Tibial nerve (tissue), 4 donors: ENCODE measurements around the gene TRAPPC2L. TPM values are rescaled to one million over a fixed set of nuclear protein-coding genes. Genes with fewer than 3 reads are reported as not detected.

ENCODE experiments used
- DNase-seq, 2 donors: peaks; one replicate each; pipeline ENCODE4 v3.0.0-alpha.2; 2019; ENCODE audit warnings: low spot score in 2 of 2
- H3K27ac ChIP-seq, 4 donors: fragments of 200-600 bp; sonication (generic) in 3 of 4; one replicate each; pipeline ENCODE4 v1.5.1; 2017 to 2019; ENCODE audit warnings: mild to moderate bottlenecking in 1 of 4
- H3K27me3 ChIP-seq, 2 donors: fragments of 200-600 bp; sonication (generic) in 1 of 2; one replicate each; pipeline versions ENCODE4 v1.5.1 to v1.6.0; 2017 to 2019
- H3K36me3 ChIP-seq, 3 donors: fragments of 200-600 bp; sonication (generic); one replicate each; pipeline ENCODE4 v1.5.1; 2018 to 2019
- H3K4me1 ChIP-seq, 4 donors: fragments of 200-600 bp; sonication (generic) in 3 of 4; one replicate each; pipeline ENCODE4 v1.5.1; 2017 to 2019
- H3K4me3 ChIP-seq, 4 donors: fragments of 200-600 bp; sonication (generic) in 3 of 4; one replicate each; pipeline ENCODE4 v1.5.1; 2017 to 2019; ENCODE audit warnings: mild to moderate bottlenecking in 1 of 4, moderate library complexity in 1 of 4
- H3K9me3 ChIP-seq, 4 donors: fragments of 200-600 bp; sonication (generic) in 3 of 4; one replicate each; pipeline ENCODE4 v1.5.1; 2017 to 2019
- CTCF ChIP-seq, 5 experiments: fragments of 200-600 bp in 3 of 5; fragments of 450-650 bp in 2 of 5; sonication (generic) in 3 of 5; IDR thresholded peaks; one replicate each; pipeline ENCODE4 v1.5.1; 2016 to 2019; ENCODE audit warnings: antibody characterized with exemption in 5 of 5, mild to moderate bottlenecking in 3 of 5, moderate library complexity in 2 of 5
- EP300 ChIP-seq, 2 donors: sonication (generic); formaldehyde crosslinking; IDR thresholded peaks; one replicate each; pipeline ENCODE4 v1.6.1; 2017; ENCODE audit warnings: antibody characterized with exemption in 2 of 2, mild to moderate bottlenecking in 1 of 2
- POLR2A ChIP-seq, 2 donors: fragments of 450-650 bp; IDR thresholded peaks; one replicate each; pipeline ENCODE4 v1.6.1; 2017; ENCODE audit warnings: antibody characterized with exemption in 2 of 2, mild to moderate bottlenecking in 2 of 2, moderate library complexity in 2 of 2
- WGBS, 2 donors: methylation state at CpG; one replicate each; pipeline ENCODE4 v1.1.5; 2018; 5-methylcytosine and 5-hydroxymethylcytosine counted together
- total RNA-seq, 4 donors: library from RNA; depleted of rRNA; stranded (reverse); fragments of >200 nt; gene quantifications; one replicate each; pipeline ENCODE4 v1.1.0, GENCODE V29; 2016

TRAPPC2L gene
- total RNA-seq, 4 donors from 2014 or later, result 18.0 to 36.6 (median 22.9) TPM

GRCh38 chr16:88816736-88817535, 40.0 kb upstream of the TRAPPC2L start:
- Histone ChIP-seq H3K9me3 (no peaks in the 10 kb centered on the region), H3K27me3 (no peaks in the 10 kb centered on the region), H3K4me1 (peaks cover 0 to 16% (median 12%) of the 10 kb centered on the region in 4 donors), H3K36me3 (peaks cover 0 to 48% (median 0%) of the 10 kb centered on the region in 3 donors), H3K4me3 (no peak overlapping the region), H3K27ac (no peak overlapping the region)
- no peak for TF ChIP-seq CTCF (IDR thresholded peaks at IDR 0.05)
- no peak for TF ChIP-seq POLR2A (IDR thresholded peaks at IDR 0.05)
- TF ChIP-seq EP300 (IDR thresholded peaks at IDR 0.05), result no peak
- 83 to 89% methylated on average over 20 to 22 of the region's 41 CpGs for WGBS, 2 donors
- DNase-seq, result no peak

- Histone ChIP-seq H3K36me3 (peaks cover 0 to 59% (median 6%) of the 10 kb centered on the region in 3 donors), H3K27me3 (no peaks in the 10 kb centered on the region), H3K27ac (no peak overlapping the region), H3K4me1 (peaks cover 0 to 5% (median 3%) of the 10 kb centered on the region in 4 donors), H3K9me3 (no peaks in the 10 kb centered on the region), H3K4me3 (no peak overlapping the region)
- TF ChIP-seq EP300 (IDR thresholded peaks at IDR 0.05) (no peak), POLR2A (IDR thresholded peaks at IDR 0.05) (no peak), CTCF (IDR thresholded peaks at IDR 0.05) (no peak)
- WGBS, 2 donors, result 52 to 78% methylated on average over 12 to 33 of the region's 40 CpGs
- no peak for DNase-seq
Observed at GRCh38 chr16:88817785-88818574, 38.9 kb upstream of the TRAPPC2L start.

- Histone ChIP-seq H3K4me3 (no peak overlapping the region), H3K27me3 (no peaks in the 10 kb centered on the region), H3K36me3 (peaks cover 0 to 64% (median 6%) of the 10 kb centered on the region in 3 donors), H3K9me3 (no peaks in the 10 kb centered on the region), H3K27ac (no peak overlapping the region), H3K4me1 (no peaks in the 10 kb centered on the region)
- no peak for DNase-seq
- WGBS, 2 donors, result 88% methylated on average over 18 of the region's 18 CpGs
- no peak for TF ChIP-seq CTCF (IDR thresholded peaks at IDR 0.05)
- no peak for TF ChIP-seq EP300 (IDR thresholded peaks at IDR 0.05)
- TF ChIP-seq POLR2A (IDR thresholded peaks at IDR 0.05), result no peak
Observed at GRCh38 chr16:88818575-88818874, 38.4 kb upstream of the TRAPPC2L start.

- no peaks in the 10 kb centered on the region for H3K27me3 ChIP-seq
- no peak for TF ChIP-seq POLR2A (IDR thresholded peaks at IDR 0.05)
- no peak for TF ChIP-seq CTCF (IDR thresholded peaks at IDR 0.05)
- no peak for TF ChIP-seq EP300 (IDR thresholded peaks at IDR 0.05)
- H3K9me3 ChIP-seq, result no peaks in the 10 kb centered on the region
- peaks cover 0 to 70% (median 6%) of the 10 kb centered on the region in 3 donors for H3K36me3 ChIP-seq
- no peak for DNase-seq
- no peak overlapping the region for H3K27ac ChIP-seq
- no peak overlapping the region for H3K4me3 ChIP-seq
- no peaks in the 10 kb centered on the region for H3K4me1 ChIP-seq
- 84 to 88% methylated on average over 7 to 13 of the region's 16 CpGs for WGBS, 2 donors
Observed at GRCh38 chr16:88819126-88819525, 37.8 kb upstream of the TRAPPC2L start.
